Activated naive CD4-positive, alpha-beta T cell treated with anti-CD3 and anti-CD28 coated beads, Interleukin-2, amount 50 U/mL, for 72 hours (primary cell): Measurements from ENCODE around the gene PSD. TPM values are rescaled to one million over a fixed set of nuclear protein-coding genes. Genes with fewer than 3 reads are reported as not detected.

ENCODE experiments used
- ATAC-seq, 2 donors: fragments of 150-1000 bp; cut with Tn5 transposase; 2 replicates each; pipeline ENCODE4 v1.10.0; 2021; ENCODE audit warnings: mild to moderate bottlenecking in 2 of 2, moderate library complexity in 2 of 2
- DNase-seq, 2 donors: peaks; one replicate each; pipeline ENCODE4 v3.0.0; 2021 to 2022; ENCODE audit warnings: low spot score in 2 of 2
- H3K27ac Mint-ChIP-seq, 2 donors: one replicate each; pipeline ENCODE4 v1.8.0; 2022; ENCODE audit warnings: mild to moderate bottlenecking in 2 of 2, mixed read lengths in 2 of 2
- H3K36me3 Mint-ChIP-seq, 2 donors: one replicate each; pipeline ENCODE4 v1.8.0; 2022; ENCODE audit warnings: mixed read lengths in 2 of 2
- H3K9me3 Mint-ChIP-seq, 2 donors: one replicate each; pipeline ENCODE4 v1.8.0; 2022; ENCODE audit warnings: mixed read lengths in 2 of 2
- total RNA-seq, 2 donors: library from RNA; stranded (reverse); gene quantifications; one replicate each; pipeline ENCODE4 v1.2.3, GENCODE V29; 2022

Gene PSD
- total RNA-seq, 2 donors from 2014 or later, result 8.7 to 13.3 TPM

DNA sequence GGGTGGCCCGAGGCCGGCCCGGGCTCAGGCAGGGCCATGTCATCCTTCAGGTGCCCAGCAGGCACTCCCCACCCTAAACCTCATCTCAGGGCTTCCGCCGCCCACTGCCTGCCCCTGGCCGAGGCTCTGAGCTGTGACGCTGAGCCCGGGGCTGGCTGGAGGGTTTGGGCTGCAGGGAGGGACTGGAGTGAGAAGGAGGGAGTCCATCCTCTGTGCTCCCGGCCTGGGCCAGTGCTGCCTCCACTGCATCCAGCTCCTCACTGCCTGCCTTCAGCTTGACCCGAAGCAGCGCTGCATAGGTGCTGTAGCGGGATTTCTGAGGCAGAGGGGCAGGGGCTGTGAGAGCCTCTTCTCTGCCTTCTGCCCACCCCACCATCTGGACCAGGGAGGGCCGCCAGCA lies 15.5 kb downstream of the PSD start:
- no peak overlapping the region for H3K27ac Mint-ChIP-seq
- H3K9me3 Mint-ChIP-seq, result no peaks in the 10 kb centered on the region
- ATAC-seq (no peak), DNase-seq (peak in 1 of 2 donors; percentile 56)
- H3K36me3 Mint-ChIP-seq, result peaks cover 7 to 14% of the 10 kb centered on the region in 2 donors

DNA sequence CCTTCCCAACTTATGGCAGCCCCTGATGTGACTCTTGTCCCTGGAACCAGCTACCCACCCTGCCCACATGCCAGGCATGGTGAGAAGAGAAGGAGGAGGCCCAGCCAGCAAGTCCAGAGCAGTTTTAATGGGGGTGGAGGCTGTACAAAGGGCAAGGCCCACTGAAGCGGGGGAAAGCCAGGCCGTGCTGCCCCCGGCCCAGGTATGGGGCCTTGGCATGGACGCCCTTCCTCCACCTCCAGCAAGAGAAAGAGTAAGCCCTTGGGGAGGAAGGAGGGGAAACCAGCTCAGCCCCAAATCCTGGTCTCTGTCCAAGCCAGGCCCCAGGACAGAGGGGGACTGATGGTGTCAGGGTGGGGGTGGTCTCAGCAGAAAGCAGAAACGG lies 16.1 kb downstream of the PSD start:
- no peaks in the 10 kb centered on the region for H3K9me3 Mint-ChIP-seq
- H3K36me3 Mint-ChIP-seq, result peaks cover 13 to 20% of the 10 kb centered on the region in 2 donors
- DNase-seq (no peak), ATAC-seq (no peak)
- peak overlapping the region in 1 of 2 donors; percentile 53 for H3K27ac Mint-ChIP-seq

DNA sequence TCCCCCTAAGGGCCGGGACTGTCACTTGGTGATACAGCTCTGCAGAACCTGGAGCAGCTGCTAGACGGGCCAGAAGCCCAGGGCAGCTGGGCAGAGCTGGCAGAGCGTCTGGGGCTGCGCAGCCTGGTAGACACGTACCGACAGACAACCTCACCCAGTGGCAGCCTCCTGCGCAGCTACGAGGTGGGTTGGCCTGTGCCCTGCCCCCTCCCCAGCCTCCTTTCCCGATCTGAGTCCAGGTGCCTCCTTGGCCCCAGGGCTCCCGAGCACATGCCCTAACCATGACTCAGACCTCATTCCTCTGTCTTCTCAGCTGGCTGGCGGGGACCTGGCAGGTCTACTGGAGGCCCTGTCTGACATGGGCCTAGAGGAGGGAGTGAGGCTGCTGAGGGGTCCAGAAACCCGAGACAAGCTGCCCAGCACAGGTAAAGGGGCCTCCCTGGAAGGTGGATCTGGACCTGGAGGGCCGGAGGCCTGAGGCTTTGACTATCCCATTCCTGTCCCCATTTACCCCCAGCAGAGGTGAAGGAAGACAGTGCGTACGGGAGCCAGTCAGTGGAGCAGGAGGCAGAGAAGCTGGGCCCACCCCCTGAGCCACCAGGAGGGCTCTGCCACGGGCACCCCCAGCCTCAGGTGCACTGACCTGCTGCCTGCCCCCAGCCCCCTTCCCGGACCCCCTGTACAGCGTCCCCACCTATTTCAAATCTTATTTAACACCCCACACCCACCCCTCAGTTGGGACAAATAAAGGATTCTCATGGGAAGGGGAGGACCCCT lies 16.7 kb downstream of the PSD start:
- Mint-ChIP-seq H3K27ac (peak overlapping the region in 1 of 2 donors; percentile 53), H3K36me3 (peaks cover 18 to 22% of the 10 kb centered on the region in 2 donors), H3K9me3 (no peaks in the 10 kb centered on the region)
- no peak for ATAC-seq
- DNase-seq, result no peak

DNA sequence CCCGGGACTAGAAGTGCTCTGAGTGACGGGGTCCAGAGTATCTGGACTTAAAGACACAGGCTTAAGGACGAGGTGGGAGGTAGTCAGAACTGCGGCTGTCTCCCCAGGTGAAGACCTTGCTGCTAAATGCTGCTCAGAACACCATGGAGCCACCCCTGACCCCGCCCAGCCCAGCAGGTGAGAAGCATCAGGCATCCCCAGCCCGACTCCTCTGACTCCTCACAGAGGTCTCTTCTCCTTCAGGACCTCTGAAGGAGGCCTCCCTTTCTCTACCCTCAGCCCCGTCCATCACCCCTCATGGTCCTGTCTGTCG lies 17.3 kb downstream of the PSD start:
- Mint-ChIP-seq H3K36me3 (peaks cover 25 to 28% of the 10 kb centered on the region in 2 donors), H3K27ac (peak overlapping the region in 1 of 2 donors; percentile 53), H3K9me3 (no peaks in the 10 kb centered on the region)
- DNase-seq (no peak), ATAC-seq (no peak)

- H3K9me3 Mint-ChIP-seq, result no peaks in the 10 kb centered on the region
- DNase-seq, result no peak
- H3K36me3 Mint-ChIP-seq, result peaks cover 29 to 34% of the 10 kb centered on the region in 2 donors
- peak overlapping the region in 1 of 2 donors; percentile 53 for H3K27ac Mint-ChIP-seq
- ATAC-seq, result no peak
Measured at GRCh38 chr10:102400598-102401341, 17.8 kb downstream of the PSD start.

- no peaks in the 10 kb centered on the region for H3K9me3 Mint-ChIP-seq
- no peak for ATAC-seq
- DNase-seq, result peak in 1 of 2 donors; percentile 59
- peaks cover 29 to 37% of the 10 kb centered on the region in 2 donors for H3K36me3 Mint-ChIP-seq
- peak overlapping the region; percentile 72 to 81 for H3K27ac Mint-ChIP-seq
Measured at GRCh38 chr10:102400076-102400475, 18.5 kb downstream of the PSD start.

DNA sequence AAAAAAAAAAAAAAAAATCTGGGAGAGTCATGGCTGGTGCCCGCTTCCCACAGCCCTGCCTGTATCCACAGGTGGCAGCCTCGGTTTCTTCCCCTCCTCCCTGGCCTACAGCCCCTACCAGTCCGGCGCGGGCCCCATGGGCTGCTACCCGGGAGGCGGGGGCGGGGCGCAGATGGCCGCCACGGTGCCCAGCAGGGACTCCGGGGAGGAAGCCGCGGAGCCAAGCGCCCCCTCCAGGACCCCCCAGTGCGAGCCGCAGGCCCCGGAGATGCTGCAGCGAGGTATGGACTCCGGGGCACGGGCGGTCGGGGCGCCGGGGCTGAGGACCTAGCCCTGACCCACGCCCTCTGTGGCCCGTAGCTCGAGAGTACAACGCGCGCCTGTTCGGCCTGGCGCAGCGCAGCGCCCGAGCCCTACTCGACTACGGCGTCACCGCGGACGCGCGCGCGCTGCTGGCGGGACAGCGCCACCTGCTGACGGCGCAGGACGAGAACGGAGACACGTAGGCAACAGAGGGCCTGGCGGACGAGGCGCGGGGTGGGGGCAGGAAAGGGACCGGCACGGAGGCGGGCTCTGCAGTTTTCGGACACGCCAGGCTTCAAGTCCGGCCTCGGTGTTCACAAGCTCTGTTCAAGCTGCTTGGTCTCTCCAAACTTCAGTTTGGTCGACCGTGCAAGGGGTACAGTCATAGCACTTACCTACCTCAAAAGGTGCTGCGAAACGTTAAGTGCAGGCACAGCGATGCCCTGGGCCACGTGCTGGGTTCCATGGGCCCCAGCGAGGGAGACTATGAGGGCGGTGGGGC lies 19.2 kb downstream of the PSD start:
- ATAC-seq (peak; percentile 52 to 65), DNase-seq (peak; percentile 89 to 92)
- Mint-ChIP-seq H3K9me3 (no peaks in the 10 kb centered on the region), H3K27ac (peak overlapping the region; percentile 72 to 81), H3K36me3 (peaks cover 33 to 42% of the 10 kb centered on the region in 2 donors)

GRCh38 chr10:102398172-102399020 lies 20.2 kb downstream of the PSD start:
- Mint-ChIP-seq H3K36me3 (peaks cover 35 to 42% of the 10 kb centered on the region in 2 donors), H3K9me3 (no peaks in the 10 kb centered on the region), H3K27ac (peak overlapping the region; percentile 86 to 97)
- DNase-seq (no peak), ATAC-seq (no peak)

DNA sequence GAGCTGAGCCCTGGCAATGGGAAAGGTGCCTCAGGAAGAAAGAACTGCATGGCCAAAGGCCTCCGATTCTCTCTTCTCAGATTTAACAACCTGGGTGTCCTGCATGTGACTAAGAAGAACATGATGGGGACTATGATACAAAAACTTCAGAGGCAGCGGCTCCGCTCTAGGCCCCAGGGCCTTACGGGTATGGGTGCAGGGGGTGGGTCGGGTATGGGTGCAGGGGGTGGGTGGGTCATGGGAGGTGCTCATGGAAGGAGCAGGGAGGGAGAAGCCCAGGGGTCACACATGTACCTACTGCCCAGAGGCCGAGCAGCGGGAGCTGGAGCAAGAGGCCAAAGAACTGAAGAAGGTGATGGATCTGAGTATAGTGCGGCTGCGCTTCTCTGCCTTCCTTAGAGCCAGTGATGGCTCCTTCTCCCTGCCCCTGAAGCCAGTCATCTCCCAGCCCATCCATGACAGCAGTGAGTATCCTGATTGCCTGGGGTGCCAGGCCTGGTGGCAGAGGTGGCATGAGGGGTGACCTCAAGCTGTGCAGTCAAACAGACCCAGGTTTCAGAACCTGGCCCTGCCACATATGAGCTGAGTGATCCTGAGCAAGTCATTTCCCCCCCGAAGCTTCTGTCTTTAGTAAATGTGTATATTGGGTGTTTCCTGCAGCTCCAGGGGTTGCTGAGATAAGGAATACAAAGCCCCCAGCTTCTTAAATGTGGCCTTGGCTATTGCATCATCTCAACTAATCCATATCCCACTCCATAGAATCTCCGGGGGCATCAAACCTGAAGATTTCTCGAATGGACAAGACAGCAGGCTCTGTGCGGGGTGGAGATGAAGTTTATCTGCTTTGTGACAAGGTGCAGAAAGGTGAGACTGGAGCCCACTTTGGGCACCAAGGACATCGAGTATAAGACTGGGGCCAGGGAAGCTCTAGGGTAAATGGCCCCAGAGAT lies 21.1 kb downstream of the PSD start:
- ATAC-seq, result no peak
- no peak for DNase-seq
- Mint-ChIP-seq H3K27ac (peak overlapping the region; percentile 86 to 97), H3K36me3 (peaks cover 35 to 42% of the 10 kb centered on the region in 2 donors), H3K9me3 (no peaks in the 10 kb centered on the region)

DNA sequence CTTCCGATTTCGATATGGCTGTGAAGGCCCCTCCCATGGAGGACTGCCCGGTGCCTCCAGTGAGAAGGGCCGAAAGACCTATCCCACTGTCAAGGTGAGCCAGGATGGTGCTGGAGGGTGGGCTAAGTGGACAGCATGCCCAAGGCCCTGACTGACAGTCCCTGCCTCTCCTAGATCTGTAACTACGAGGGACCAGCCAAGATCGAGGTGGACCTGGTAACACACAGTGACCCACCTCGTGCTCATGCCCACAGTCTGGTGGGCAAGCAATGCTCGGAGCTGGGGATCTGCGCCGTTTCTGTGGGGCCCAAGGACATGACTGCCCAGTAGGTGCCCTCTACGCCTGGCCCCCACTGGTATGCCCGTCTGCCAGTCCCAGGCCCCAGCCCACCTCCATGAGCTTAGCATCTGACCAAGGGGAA lies 21.8 kb downstream of the PSD start:
- H3K27ac Mint-ChIP-seq, result peak overlapping the region; percentile 29 to 97

GRCh38 chr10:102396317-102396650 lies 22.3 kb downstream of the PSD start:
- Mint-ChIP-seq H3K36me3 (peaks cover 35 to 42% of the 10 kb centered on the region in 2 donors), H3K9me3 (no peaks in the 10 kb centered on the region), H3K27ac (peak overlapping the region; percentile 81 to 97)
- DNase-seq, result no peak
- no peak for ATAC-seq

More for the DNA sequence above, 21.8 kb downstream of the PSD start:
- Mint-ChIP-seq H3K36me3 (peaks cover 35 to 42% of the 10 kb centered on the region in 2 donors), H3K9me3 (no peaks in the 10 kb centered on the region)
- ATAC-seq (no peak), DNase-seq (no peak)

GRCh38 chr10:102395400-102396316 lies 22.9 kb downstream of the PSD start, which contains the start of gene NFKB2:
NFKB2 (plus strand) TSS chr10:102395705; CDS start chr10:102395960, 255 bp downstream.
- DNase-seq (peak; percentile 90 to 94), ATAC-seq (peak; percentile 38 to 42)
- peaks cover 35 to 42% of the 10 kb centered on the region in 2 donors for H3K36me3 Mint-ChIP-seq
- no peaks in the 10 kb centered on the region for H3K9me3 Mint-ChIP-seq
- H3K27ac Mint-ChIP-seq, result peak within 1 kb of the TSS; percentile 97

DNA sequence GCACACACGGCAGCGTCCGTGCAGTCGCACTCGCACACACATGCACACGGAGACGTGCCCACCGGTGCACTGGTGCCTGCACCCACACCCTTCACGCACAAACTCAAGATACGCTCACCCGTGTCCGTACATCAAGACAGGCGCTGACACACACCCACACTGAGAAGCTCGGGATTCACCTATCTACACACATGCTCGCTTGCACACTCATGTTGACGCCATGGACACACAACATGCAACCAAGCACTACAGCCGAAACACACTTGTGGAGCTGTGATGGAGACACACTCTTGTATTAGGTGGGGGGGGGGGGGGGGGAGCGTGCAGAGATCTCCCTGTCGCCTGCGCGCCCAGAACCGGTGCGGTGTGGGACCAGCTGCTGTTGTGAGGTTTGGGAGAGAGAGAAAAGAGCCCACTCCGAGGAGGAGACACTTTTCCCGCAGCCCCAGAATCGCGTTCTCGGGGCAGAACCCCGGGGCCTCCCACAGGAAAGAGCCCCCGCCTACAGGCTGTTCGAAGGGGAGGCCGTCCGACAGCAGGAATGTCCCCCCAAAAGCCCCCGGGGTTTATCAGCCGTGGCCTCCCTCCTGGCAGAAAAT lies 23.7 kb downstream of the PSD start:
- H3K9me3 Mint-ChIP-seq, result no peaks in the 10 kb centered on the region
- ATAC-seq (peak; percentile 24 to 33), DNase-seq (peak in 1 of 2 donors; percentile 42)
- peaks cover 35 to 36% of the 10 kb centered on the region in 2 donors for H3K36me3 Mint-ChIP-seq
- H3K27ac Mint-ChIP-seq, result peak overlapping the region; percentile 97
